Uterus (tissue), 2 donors: ENCODE data around the gene FTSJ1.
"Not testable (repeated sequence)": the region's sequence is repeated elsewhere in the genome, so short reads cannot be mapped to it uniquely, and the experiment has no call there.

ENCODE experiments used
- CTCF ChIP-seq, 4 experiments: fragments of 200-600 bp in 2 of 4; fragments of 450-650 bp in 2 of 4; sonication (generic) in 2 of 4; IDR thresholded peaks; one replicate each; pipeline ENCODE4 v1.5.1; 2016 to 2019; ENCODE audit warnings: antibody characterized with exemption in 4 of 4, mild to moderate bottlenecking in 2 of 4, moderate library complexity in 1 of 4
- POLR2A ChIP-seq, 2 donors: fragments of 450-650 bp; IDR thresholded peaks; one replicate each; pipeline ENCODE4 v1.6.1; 2016; ENCODE audit warnings: antibody characterized with exemption in 2 of 2, mild to moderate bottlenecking in 1 of 2, moderate library complexity in 1 of 2

GRCh38 chrX:48429606-48430005 lies 46.4 kb upstream of the FTSJ1 start:
- not testable (repeated sequence) for TF ChIP-seq CTCF, POLR2A (IDR thresholded peaks at IDR 0.05)
